Right lung (tissue), 5 donors: ENCODE results near the gene IQCF2. TPM values are rescaled to one million over a fixed set of nuclear protein-coding genes. Genes with fewer than 3 reads are reported as not detected.
"Not testable (repeated sequence)": the region's sequence is repeated elsewhere in the genome, so short reads cannot be mapped to it uniquely, and the experiment has no call there.

Experiments
- DNase-seq, 2 donors: peaks; one replicate each; pipeline ENCODE4 v3.0.0-alpha.2; 2013
- polyA plus RNA-seq, 5 donors: library from polyadenylated mRNA; unstranded; fragments of 120-200 nt; gene quantifications; one replicate each; pipeline versions ENCODE4 v1.2.1 to v1.2.3, GENCODE V29; 2013; ENCODE audit warnings: inconsistent platforms in 1 of 5, low replicate concordance in 1 of 5; ENCODE audit not compliant: insufficient read length in 5 of 5, insufficient read depth in 1 of 5

The IQCF2 gene
- polyA plus RNA-seq, 5 donors: not detected

- DNase-seq: no peak
Observed at GRCh38 chr3:51876186-51876585, 14.8 kb downstream of the IQCF2 start.

DNA sequence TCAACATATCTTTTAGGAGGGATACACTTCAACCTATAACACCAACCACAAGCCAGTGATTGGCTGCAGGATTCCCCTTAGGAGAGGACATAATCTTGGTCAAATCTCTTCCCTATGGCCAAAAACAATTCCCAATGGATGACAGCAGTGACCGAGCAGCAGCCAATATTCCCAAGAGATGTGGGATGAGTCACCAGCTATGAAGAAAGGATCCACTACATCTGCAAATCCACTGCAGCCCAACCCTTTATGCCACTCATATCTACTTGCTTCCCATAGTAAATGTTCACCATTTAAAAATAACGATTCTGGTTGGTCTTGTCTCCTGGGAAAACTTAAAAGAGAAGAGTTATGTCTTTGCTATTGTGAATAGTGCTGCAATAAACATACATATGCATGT, 18.5 kb downstream of the IQCF2 start:
- DNase-seq: no peak

GRCh38 chr3:51886447-51886846, 25.0 kb downstream of the IQCF2 start:
- DNase-seq: no peak

GRCh38 chr3:51887620-51888019, 26.2 kb downstream of the IQCF2 start:
- no peak for DNase-seq

- no peak for DNase-seq
Observed at GRCh38 chr3:51888463-51889105, 27.2 kb downstream of the IQCF2 start.

DNA sequence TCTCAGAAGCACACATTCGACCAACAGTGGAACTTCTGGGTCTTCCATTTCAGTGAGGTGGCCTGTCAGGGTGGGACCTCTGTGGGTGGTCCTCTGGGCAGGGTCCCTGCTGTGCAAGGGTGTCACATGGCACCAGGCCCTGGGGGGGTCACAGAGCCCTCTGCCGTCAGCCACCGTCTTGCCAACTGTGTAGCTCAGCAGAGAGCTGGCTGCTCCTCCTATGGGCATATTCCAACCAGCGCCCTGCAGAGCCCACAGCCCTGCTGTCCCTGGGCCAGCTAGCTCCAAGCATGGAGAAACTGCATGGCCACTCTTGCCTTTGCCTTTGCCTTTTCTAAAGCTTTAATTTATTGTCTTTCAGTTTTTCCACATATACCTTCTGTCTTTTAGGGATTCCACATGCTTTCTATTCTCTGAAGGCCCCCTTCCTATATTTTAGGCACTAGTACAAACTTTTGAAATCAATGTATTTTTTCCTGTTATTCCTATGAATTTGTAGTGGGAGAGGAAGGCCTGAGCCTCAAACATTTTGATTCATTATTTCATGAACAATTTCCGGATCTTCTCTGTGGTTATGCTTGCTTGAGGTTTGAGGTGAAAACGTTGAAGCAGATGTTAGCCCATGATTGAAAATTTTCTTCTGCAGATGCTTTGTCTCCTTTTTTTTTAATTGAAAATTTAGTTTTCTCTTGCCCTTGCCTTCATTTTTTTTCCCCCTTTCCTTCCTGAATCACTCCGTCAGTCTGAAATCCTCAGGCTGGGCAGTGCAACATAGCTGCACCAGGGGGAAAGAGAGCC, 30.0 kb downstream of the IQCF2 start:
- DNase-seq: no peak

DNA sequence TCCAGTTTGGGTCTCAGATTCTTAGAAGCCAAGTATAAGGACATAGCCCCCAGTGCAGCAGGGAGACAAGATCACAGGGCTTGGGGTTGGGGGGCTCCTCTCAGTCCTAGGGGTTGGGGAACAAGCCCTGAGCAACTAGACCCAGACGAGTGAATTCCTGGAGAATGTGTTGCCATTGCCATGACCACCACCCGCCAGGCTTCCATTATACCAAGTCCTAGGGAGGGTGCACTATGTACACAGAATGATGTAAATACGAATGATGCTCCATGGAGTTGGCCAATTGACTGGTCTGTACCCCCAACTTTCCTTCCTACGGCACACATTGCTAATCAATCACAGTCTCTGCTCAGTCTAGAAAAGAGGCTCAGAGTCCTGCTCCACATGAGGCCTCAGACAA, 33.0 kb downstream of the IQCF2 start:
- no peak for DNase-seq

DNA sequence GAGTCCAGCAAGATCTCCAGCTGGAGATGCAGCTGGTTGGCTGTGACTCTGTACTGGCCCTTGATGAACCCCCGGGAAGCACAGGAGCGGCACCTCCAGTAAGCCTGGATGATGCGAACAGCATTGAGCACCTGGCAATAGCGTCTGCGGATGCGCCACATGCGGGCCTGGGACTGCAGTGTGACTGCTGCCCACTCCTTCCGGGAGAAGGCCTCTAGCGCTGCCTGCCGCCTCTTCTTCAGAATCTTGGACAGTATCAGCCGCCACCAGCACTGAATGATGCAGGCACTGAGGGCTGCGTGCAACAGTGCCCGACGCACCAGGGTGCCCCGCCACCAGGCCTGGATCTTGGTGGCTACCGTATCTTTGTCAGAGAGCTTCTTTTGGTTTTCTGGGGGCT, 33.5 kb downstream of the IQCF2 start:
- DNase-seq: no peak

DNA sequence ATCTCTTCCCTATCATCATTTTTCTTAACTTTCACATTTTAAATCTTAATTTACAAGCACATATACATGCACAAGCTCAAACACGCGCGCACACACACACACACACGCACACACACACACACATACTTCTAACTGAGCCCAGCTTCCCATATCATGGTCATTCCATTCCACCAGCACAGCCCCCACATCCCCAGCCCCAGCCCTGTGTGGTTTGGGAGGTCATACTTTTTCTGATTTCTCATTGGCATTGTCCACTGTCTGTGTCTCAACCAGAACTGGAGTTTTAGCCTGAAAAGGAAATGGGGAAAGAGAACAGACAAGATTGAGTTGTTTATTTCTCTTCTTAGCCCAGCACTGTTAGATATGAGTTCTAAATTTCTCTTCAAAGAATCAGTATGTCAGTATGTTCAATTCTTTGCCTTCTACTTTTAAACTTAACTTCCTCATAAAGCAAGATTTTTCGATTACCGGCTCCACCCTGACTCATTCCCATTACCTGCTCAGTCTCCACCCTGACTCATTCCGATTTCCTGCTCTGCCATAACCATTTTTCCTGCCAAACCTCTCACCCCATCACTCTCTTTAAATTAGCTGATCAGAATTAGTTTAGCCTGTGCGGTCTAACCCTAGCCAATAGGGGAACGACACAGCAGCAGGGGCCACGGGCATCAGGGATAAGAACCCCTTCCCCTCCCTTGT, 35.3 kb downstream of the IQCF2 start:
- no peak for DNase-seq

GRCh38 chr3:51897391-51897790, 36.0 kb downstream of the IQCF2 start:
- no peak for DNase-seq

GRCh38 chr3:51900043-51900442, 38.6 kb downstream of the IQCF2 start:
- not testable (repeated sequence) for DNase-seq

DNA sequence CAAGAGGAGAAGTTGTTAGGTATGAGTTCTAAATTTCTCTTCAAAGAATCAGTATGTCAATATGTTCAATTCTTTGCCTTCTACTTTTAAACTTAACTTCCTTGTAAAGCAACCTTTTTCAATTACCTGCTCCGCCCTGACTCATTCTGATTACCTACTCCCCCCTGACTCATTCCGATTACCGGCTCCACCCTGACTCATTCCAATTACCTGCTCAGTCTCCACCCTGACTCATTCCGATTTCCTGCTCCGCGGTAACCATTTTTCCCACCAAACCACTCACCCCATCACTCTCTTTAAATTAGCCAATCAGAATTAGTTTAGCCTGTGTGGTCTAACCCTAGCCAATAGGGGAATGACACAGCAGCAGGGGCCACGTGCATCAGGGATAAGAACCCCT, 40.9 kb downstream of the IQCF2 start:
- DNase-seq: not testable (repeated sequence)

GRCh38 chr3:51904034-51904823, 42.8 kb downstream of the IQCF2 start:
- DNase-seq: no peak

DNA sequence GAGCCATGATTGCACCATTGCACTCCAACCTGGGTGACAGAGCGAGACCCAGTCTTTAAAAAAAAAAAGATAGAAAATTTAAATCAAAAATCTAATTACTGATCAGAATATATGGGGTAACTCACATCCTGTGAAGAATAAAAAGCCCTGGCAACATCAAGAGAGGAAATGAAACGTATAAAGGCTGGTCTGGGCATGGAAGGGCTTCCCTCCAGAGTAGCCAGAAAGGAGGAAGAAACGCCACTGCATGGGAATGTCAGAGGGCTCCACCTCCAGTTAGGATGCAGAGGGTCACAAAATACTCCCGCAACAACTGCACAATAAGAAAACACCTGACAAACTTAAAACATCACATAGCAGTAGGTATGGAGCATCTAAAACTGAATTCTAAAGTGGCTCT, 46.6 kb downstream of the IQCF2 start:
- DNase-seq: no peak

Other genes with a start within 250 kb of the IQCF2 start
- 10 to 100 TPM; 32.4 to 41.7 (median 36.9) TPM for gene TEX264, start 190.4 kb upstream of the IQCF2 start, polyA plus RNA-seq
- 1 to 10 TPM in 2 of 5 donors, under 1 TPM in 3; 0.58 to 1.3 (median 0.89) TPM for gene GRM2, start 154.5 kb upstream of the IQCF2 start, polyA plus RNA-seq
- gene IQCF6, start 82.4 kb upstream of the IQCF2 start, polyA plus RNA-seq: not detected
- not detected for gene IQCF5, start 14.0 kb downstream of the IQCF2 start, polyA plus RNA-seq
- gene IQCF1, start 41.7 kb downstream of the IQCF2 start, polyA plus RNA-seq: under 1 TPM in 1 of 5 donors, not detected in 4; 0.15 TPM
- 10 to 100 TPM; 13.4 to 26.3 (median 18.9) TPM for gene RRP9, start 80.3 kb downstream of the IQCF2 start, polyA plus RNA-seq
- gene PARP3, start 80.7 kb downstream of the IQCF2 start, polyA plus RNA-seq: 10 to 100 TPM; 16.3 to 24.2 (median 20.1) TPM
- gene GPR62, start 93.8 kb downstream of the IQCF2 start, polyA plus RNA-seq: under 1 TPM; 0.18 to 0.38 (median 0.28) TPM
- gene PCBP4, start 105.8 kb downstream of the IQCF2 start, polyA plus RNA-seq: 10 to 100 TPM; 35.7 to 67.3 (median 47.7) TPM
- gene ABHD14B, start 112.4 kb downstream of the IQCF2 start, polyA plus RNA-seq: 10 to 100 TPM; 43.4 to 52.4 (median 50.6) TPM
- 10 to 100 TPM; 19.3 to 33.6 (median 23.2) TPM for gene ABHD14A, start 113.4 kb downstream of the IQCF2 start, polyA plus RNA-seq
- 10 to 100 TPM; 28.7 to 43.1 (median 37.4) TPM for gene ACY1, start 121.9 kb downstream of the IQCF2 start, polyA plus RNA-seq
- gene RPL29, start 134.3 kb downstream of the IQCF2 start, polyA plus RNA-seq: 1,000 to 10,000 TPM; 1,885 to 2,503 (median 1,910) TPM
- gene DUSP7, start 195.0 kb downstream of the IQCF2 start, polyA plus RNA-seq: 10 to 100 TPM; 17.4 to 24.2 (median 22.2) TPM